Mucosa of descending colon (tissue), 3 donors: ENCODE data around the gene GH1. TPM values are rescaled to one million over a fixed set of nuclear protein-coding genes. Genes with fewer than 3 reads are reported as not detected.

Experiments
- ATAC-seq: fragments of 200-7000 bp; cut with Tn5 transposase; one replicate; pipeline ENCODE4 v1.9.1; 2020; ENCODE audit warnings: mild to moderate bottlenecking, moderate library complexity
- DNase-seq, 3 donors: peaks; one replicate each; pipeline ENCODE4 v3.0.0-alpha.2; 2020
- H3K36me3 ChIP-seq: fragments of 200-600 bp; one replicate; pipeline ENCODE4 v1.8.0; 2021; ENCODE audit warnings: low read depth, mild to moderate bottlenecking
- H3K4me1 ChIP-seq: fragments of 200-600 bp; one replicate; pipeline ENCODE4 v1.8.0; 2021; ENCODE audit warnings: low read depth, mild to moderate bottlenecking
- H3K4me3 ChIP-seq: fragments of 200-600 bp; one replicate; pipeline ENCODE4 v1.8.0; 2021; ENCODE audit warnings: mild to moderate bottlenecking
- H3K9me3 ChIP-seq: fragments of 200-600 bp; one replicate; pipeline ENCODE4 v1.8.0; 2021; ENCODE audit warnings: mild to moderate bottlenecking
- intact Hi-C, 2 donors: fragments of 100-400 bp; cut with DNase I in 1 of 2; cut with micrococcal nuclease in 1 of 2; formaldehyde crosslinking; loops; one replicate each; pipeline versions ENCODE4 v1.11.0 to v1.11.1; 2022; cut with DNase I, micrococcal nuclease
- total RNA-seq, 3 donors: library from RNA; stranded (reverse); fragmentation: NEBNext Ultra II Directional in 2 of 3; extraction: Animal tissue kit (Norgen Biotek cat#: 25700) in 2 of 3; gene quantifications; one replicate each; pipeline versions ENCODE4 v1.2.1 to v1.2.4, GENCODE V29; 2021 to 2023
- TF ChIP-seq, protein P1 (sequence below): fragments of 200-600 bp; IDR thresholded peaks from one replicate; pipeline ENCODE4 v1.8.0; 2022; ENCODE audit warnings: antibody characterized with exemption, mild to moderate bottlenecking
- donor health status: DM: no; HTN: no; CAD: no; lungs with moderate emphysema.
- donor health status: DM: no; HTN: no; CAD: no.
- donor health status: DM: no; HTN: yes; CAD: no.

GH1 gene
- total RNA-seq, 3 donors from 2014 or later: not detected

DNA sequence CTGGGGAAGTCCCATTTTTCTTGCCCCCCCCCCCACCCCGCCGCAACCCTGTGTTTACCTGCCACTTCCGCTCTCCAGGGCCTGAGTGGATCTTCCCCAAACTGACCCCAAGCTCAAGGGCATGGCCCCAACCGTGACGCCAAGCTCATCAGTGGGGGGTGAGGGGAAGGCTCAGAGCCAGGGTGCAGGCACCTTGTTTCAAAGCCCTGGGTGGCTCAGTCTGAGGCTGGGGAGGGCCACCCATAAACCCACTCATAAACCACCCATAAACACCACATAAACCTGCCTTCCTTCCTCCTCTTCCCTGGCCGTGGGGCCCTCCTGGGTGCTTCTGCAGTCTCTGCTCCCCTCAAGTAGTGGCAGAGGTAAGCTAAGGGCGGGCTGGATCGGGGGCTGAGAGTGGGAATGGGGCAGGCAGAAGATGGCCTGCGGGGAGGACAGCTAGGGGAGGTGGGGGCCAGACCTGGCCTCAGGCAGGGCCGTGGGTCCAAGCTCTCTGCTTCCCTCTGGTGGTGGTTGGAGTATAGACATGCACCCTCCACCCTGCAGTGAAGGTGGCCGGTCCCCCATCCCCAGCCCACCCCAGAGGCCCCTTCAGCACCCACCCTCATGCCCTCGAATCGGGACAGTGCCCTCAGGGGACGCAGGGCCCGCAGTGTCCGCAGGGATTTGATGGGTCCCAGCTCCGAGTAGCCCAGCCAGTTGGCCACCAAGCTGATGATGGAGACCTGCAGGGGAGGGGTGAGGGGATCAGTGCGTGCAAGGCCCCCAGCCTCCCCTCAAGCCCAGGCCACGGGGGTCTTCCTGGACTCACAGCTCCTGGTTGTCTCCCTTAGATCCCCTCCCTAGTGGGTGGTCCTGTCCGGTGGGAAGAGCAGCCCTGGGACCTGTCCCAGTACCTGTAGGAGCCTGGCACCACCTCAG, 28.1 kb upstream of the GH1 start:
- TF ChIP-seq, protein P1, sequence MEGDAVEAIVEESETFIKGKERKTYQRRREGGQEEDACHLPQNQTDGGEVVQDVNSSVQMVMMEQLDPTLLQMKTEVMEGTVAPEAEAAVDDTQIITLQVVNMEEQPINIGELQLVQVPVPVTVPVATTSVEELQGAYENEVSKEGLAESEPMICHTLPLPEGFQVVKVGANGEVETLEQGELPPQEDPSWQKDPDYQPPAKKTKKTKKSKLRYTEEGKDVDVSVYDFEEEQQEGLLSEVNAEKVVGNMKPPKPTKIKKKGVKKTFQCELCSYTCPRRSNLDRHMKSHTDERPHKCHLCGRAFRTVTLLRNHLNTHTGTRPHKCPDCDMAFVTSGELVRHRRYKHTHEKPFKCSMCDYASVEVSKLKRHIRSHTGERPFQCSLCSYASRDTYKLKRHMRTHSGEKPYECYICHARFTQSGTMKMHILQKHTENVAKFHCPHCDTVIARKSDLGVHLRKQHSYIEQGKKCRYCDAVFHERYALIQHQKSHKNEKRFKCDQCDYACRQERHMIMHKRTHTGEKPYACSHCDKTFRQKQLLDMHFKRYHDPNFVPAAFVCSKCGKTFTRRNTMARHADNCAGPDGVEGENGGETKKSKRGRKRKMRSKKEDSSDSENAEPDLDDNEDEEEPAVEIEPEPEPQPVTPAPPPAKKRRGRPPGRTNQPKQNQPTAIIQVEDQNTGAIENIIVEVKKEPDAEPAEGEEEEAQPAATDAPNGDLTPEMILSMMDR: peak; percentile 37
- Histone ChIP-seq H3K4me3 (no peak overlapping the region), H3K4me1 (peaks cover 4% of the 10 kb centered on the region), H3K36me3 (no peaks in the 10 kb centered on the region), H3K9me3 (no peaks in the 10 kb centered on the region)
- ATAC-seq (peak; percentile 82), DNase-seq (peak; percentile 53 to 71 (median 69))
- intact Hi-C loops: loop anchor here in 1 of 2 donors (10.0 kb wide), 1 partner anchor 78 kb away; the partner anchor contains the start of gene ICAM2

DNA sequence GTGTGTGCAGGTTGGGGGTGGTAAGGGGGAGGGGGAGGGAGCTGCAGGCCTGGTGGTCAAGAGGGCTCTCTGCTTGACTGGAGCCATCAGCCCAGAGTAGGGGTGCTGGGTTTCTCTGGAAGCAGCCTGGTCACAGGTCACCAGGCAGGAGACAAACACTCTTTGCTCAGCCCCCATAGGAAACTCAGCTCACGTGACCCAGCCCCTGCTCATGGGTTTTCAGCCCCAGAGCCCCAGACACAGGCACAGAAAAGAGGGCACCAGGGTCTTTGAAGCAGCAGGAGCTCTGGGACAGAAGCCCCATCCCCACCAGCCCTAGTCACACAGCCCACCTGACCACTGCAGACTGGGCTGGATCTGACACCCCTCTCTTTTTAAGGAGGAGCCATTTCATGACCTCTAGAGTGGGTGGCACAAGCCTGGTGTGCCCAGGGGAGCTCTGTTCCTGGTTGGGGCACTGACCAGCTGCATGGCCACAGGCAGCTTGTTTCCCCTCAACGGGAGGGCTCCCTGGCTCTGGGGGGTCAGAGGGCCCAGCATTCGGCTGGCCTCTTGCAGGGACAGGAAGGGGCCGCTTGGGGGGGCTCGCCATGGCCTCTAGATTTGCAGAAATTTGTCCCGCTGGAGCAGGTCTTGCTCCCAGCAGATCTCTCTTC, 27.3 kb upstream of the GH1 start:
- ATAC-seq: peak; percentile 29
- intact Hi-C loops: loop anchor here in 1 of 2 donors (10.0 kb wide), 1 partner anchor 79 kb away; the partner anchor contains the start of gene ICAM2
- H3K36me3 ChIP-seq: no peaks in the 10 kb centered on the region
- TF ChIP-seq, protein P1: no peak
- no peak overlapping the region for H3K4me3 ChIP-seq
- DNase-seq: no peak
- no peaks in the 10 kb centered on the region for H3K9me3 ChIP-seq
- H3K4me1 ChIP-seq: peaks cover 4% of the 10 kb centered on the region

DNA sequence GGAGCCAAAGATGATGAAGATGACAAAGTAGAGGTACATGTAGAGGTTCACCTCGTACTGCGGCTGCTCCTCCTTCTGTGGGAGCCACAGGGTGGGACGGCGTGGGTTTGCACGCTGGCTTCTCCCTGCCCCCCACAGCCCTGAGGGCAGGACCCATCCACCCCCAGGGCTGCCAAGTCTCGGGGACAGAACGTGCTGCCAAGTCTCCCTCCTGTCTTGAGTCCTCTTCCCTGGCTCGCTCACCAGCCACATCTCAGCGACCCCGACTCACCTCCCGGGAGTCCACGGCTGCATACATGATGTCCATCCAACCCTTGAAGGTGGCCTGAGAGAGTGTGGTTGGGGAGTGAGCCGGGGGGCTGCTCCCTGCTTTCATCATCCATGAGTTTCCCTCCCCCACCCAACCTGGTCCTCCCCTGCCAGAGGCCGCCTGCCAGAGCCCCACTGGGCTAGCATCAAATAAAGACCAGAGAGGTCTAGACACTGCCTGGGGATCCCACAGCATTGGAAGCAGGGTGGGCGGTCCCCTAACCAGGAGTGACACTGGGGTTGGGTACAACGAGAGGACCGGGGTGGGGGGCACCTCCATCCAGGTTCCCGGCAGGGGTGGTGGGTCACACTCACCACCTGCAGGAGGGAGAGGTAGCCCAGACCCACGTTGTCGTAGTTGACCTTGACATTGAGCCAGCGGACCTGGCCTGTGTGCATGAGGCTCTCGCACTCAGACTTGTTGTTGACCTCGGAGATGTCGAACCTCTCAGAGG, 26.3 kb upstream of the GH1 start:
- intact Hi-C loops: loop anchor here in 1 of 2 donors (10.0 kb wide), 1 partner anchor 80 kb away; the partner anchor contains the start of gene ICAM2
- DNase-seq: no peak
- no peak overlapping the region for H3K4me3 ChIP-seq
- no peak for ATAC-seq
- H3K9me3 ChIP-seq: no peaks in the 10 kb centered on the region
- H3K36me3 ChIP-seq: no peaks in the 10 kb centered on the region
- H3K4me1 ChIP-seq: peaks cover 4% of the 10 kb centered on the region
- TF ChIP-seq, protein P1: no peak

DNA sequence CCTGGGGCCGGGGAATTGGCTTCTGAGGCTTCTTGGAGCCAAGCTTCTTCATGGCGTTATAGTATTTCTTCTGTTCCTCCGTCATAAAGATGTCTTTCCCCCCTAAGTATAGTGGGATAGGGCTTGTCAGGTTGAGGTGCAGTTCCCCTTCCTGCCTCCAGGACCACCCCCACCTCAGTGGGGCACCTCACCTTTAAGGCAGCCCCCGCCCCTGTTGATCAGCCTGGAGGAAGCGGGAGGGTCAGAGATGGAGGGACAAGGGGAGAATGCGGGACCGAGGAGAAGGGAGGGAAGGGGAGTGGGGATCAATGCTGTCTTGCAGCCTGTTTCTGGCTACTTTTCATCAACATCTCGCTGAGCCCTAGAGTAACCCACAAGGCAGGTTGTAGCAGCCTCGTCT, 25.1 kb upstream of the GH1 start:
- Histone ChIP-seq H3K4me3 (no peak overlapping the region), H3K36me3 (no peaks in the 10 kb centered on the region), H3K4me1 (peaks cover 4% of the 10 kb centered on the region), H3K9me3 (no peaks in the 10 kb centered on the region)
- intact Hi-C loops: loop anchor here in 1 of 2 donors (10.0 kb wide), 1 partner anchor 81 kb away; the partner anchor contains the start of gene ICAM2
- TF ChIP-seq, protein P1: no peak
- no peak for ATAC-seq
- DNase-seq: no peak
